HG03135 (cell line): ENCODE data around the gene OSBPL2.

Experiments used
- ATAC-seq: cut with Tn5 transposase; IDR thresholded peaks from one replicate; pipeline ENCODE4 v1.9.1; 2021; ENCODE audit warnings: mild to moderate bottlenecking, moderate library complexity; ENCODE audit not compliant: unreplicated experiment

Gene OSBPL2

DNA sequence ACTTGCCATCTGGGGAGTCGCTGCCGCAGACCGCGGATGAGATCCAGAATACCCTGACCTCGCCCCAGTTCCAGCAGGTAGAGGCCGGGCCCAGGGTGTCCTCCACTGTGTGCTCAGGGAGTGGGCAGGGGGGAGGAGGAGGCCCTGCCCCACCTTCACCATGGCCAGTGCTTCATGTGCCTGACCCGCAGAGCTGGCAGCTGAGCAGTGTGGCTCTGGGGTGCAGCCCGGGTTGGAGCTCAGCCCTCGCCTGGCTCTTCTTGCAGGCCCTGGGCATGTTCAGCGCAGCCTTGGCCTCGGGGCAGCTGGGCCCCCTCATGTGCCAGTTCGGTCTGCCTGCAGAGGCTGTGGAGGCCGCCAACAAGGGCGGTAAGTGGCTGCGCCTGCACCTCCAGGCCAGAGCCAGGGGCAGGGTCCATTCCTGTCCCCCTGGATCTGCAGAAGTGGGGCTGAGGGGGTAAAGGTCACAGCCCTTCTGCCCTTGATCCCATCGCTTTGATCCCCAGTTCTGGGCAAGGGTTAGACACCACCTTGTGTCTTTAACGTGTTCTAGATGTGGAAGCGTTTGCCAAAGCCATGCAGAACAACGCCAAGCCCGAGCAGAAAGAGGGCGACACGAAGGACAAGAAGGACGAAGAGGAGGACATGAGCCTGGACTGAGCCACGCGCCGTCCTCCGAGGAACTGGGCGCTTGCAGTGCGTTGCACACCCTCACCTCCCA is 69.9 kb downstream of the OSBPL2 start:
- ATAC-seq, result no peak

DNA sequence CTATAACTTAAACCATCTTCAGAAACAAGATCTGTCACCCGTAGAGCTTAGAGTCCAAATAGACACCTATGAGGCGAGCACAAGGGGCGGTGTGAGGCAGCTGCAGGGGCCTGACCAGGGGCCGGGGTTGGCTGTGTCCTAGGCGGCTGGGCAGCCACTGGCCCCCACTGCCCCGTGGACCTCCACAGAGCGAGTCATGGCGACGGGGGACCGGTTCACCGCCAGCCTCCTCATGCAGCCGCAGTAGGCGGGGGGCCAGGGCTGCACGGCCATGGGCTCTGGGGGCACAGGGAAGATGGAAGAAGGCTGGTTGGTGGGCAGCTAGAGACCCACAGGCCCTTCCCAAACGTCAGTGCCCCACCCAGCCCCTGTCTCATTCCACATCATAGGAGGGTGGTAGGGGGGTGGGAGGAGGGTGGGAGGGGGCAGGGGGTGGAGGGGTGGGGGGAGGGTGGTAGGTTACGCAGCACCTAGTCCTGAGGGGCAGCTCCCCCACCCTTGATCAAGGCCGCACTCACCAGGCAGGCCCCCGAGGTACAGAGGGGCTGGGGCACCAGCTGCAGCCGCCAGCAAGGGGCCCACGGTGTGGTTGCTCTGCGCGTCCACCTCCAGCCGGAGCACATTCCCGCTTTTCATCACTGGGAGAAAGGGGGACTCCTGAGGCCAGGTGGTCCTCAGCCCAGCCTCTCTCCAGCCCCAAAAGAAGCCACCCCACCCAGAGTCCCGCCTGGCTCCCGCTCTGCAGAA is 71.0 kb downstream of the OSBPL2 start:
- ATAC-seq, result no peak

DNA sequence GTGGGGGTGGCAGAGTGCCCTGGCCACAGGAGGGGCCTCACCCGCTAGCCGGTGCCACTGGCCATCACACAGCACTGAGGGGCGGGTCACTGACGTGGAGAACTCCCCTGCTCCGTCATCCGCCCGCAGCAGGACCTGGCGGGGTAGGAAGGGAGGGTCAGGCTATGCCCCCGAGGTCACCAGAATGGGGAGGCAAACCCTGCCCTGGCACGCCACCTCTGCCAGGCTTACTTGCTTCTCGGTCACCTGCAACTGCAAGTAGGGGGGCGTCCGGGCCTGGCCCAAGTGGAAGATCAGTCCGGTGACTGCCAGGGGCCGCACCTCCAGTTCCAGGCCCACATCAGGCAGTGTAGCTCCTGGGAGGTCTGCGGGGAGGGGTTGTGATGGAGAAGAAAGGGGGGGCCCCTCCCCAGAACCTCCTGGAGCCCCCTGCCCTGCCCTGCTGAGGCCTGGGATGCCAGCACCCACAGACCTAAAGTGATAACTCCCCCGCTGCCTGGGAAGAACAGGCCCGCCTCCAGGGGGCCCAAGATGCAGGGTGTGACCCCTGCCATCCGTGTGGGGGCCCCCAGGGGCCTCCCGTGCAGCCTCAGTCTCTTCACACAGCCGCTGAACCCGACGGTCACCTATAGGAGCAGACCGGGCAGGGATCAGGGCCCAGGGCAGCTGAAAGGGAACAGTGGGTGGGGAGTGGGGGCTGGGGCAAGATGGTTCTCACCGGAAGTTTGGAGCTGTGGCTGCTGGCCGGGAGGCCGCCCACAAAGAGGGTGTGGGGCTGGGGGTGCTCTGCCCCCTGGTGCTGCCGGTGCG is 71.8 kb downstream of the OSBPL2 start:
- ATAC-seq, result no peak

DNA sequence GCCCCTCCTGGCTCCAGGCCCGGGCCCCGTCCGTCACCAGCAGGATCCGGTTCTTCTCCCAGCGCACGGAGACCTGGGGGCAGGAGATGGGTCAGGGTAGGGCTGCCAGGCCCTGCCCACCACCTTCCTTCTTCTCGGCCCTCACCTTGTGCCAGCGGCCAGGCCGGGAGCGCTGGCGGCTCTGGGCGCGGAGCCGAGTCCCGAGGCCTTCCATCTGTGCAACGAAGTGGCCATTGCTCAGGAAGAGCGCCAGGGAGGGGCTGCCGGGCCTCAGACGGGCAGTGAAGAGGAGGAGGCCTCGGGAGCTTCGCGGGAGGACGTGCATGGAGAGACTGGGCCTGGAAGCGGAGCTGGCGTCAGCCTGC is 72.4 kb downstream of the OSBPL2 start:
- ATAC-seq, result no peak

DNA sequence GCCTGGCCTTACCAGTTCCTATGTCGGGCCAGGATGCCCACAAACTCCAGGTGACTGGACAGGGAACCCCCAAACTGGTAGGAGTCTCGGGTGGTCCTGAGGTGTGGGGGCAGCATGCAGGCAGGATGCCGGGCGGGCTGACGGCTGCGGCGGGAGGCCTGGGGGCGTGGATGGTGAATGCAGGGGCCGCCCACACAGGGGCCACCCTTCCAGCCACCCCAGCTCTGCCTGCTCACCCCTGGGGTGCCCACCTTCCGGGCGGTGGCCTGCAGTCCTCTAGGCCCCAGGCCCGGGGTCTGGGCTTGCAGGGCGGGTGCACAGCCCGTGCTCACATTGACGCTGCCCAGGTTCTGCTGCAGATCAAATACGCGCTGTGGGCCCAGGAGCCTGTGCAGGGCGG is 72.8 kb downstream of the OSBPL2 start:
- ATAC-seq, result no peak

DNA sequence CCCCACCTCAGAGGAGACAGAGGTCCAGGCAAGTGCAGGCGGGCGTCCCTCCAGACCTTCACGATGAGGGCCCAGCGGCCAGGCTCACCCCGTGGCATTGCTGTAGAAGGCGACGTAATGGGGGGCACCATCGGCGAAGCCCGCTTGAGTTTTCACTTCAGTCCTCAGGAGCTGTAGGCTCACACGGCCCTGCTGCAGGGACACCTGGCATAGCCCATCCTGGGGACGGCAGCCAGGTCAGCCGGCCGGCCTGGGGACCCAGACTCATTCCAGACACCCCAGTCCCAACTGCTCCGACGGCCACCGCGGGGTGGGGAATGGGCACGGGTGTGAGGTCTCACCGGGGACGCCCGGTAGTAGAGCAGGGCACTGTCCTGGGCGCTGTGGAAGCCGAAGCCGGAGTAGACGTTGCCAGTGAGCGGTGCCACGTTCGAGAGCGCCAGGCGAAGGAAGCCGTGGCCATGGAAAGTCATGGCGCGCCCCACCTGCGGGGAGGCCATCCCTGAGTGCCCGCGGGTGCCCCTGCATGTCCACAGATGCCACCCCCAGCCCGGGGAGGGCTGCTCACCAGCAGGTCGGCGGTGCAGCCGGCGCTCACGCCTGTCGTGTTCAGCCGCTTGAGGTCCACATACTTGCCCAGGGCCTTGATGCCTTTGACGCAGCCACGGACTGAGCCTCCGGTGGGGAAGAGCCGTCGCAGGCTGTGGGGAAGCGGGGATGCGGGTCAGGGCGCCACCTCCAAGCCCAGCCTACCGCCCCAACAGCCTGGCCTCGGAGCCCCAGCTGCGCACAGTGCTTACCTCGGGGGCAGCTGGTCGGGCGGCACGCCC is 73.7 kb downstream of the OSBPL2 start:
- no peak for ATAC-seq

DNA sequence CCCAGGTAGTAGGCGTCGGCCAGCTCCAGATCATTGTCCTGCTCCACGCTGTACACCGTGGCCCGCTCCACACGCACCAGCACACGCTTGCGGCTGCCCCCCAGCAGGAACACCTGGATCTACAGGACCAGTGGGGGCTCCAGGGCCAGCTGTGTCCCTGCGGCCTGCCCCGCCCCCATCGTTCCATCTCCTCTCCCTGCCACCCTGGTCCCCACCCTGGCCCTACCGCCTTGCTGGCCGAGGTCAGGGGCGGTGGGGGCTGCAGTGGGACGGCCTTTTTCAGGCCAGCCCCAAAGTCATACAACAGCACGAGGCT is 74.3 kb downstream of the OSBPL2 start:
- ATAC-seq, result no peak

DNA sequence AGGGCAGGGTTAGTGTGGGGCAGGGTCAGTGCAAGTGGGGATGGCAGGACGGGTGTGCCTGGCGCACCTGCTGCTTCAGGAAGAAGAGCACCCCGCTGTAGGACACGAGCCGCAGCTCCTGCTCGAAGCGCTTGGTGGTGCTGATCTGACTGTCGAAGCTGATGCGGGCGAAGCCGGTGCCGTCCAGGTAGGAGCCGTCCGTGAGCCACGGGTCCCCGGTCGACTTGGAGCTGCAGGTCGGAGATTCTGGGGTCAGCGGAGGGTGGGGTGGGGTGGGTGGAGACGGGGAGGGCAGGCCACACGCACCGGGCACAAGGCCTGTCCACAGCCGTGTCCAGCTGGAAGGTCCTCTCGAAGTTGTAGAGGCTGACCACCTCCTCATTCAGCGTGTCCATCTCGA is 74.7 kb downstream of the OSBPL2 start:
- ATAC-seq, result no peak

DNA sequence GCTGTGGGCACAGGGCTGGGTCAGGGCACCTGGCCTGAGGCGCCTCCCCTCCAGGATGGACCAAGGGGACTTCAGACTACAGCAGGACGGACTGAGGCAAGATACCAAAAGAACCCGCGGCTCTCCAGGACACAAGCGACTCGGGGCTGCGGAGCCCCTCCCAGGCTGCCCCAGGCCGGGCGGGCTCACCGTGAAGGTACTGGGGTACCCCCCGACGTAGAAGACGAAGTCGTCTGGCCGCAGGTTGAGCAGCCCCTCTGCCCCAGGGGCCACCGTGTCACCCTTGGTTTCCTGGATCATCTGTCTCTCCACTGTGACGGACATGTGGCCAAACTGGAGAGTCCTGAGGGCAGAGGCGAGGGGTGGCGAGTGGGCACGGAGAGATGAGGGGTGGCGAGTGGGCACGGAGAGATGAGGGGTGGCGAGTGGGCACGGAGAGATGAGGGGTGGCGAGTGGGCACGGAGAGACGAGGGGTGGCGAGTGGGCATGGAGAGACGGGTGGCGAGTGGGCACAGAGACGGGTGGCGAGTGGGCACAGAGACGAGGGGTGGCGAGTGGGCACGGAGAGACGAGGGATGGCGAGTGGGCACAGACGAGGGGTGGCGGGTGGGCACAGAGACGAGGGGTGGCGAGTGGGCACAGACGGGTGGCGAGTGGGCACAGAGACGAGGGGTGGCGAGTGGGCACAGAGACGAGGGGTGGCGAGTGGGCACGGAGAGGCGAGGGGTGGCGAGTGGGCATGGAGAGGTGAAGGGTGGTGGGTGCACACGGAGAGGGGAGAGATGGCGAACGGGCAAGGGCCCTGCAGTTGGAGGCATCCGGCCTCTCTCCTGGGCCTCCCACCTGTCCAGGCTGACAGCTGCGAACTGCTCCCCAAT is 75.4 kb downstream of the OSBPL2 start:
- ATAC-seq, result no peak

DNA sequence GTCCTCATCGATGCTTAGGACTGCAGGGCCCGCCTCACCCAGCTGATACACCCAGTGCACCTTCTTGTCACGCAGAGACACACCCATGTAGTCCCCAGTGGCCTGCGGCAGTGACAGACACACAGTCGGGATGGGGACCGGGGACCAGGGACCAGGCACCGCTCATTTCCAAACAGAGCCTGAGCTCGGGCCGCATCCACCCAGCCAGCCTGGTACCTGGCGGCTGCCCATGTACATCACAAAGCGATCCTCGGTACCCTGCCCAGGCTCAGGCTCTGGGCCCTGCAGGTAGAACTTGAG is 76.0 kb downstream of the OSBPL2 start:
- no peak for ATAC-seq

DNA sequence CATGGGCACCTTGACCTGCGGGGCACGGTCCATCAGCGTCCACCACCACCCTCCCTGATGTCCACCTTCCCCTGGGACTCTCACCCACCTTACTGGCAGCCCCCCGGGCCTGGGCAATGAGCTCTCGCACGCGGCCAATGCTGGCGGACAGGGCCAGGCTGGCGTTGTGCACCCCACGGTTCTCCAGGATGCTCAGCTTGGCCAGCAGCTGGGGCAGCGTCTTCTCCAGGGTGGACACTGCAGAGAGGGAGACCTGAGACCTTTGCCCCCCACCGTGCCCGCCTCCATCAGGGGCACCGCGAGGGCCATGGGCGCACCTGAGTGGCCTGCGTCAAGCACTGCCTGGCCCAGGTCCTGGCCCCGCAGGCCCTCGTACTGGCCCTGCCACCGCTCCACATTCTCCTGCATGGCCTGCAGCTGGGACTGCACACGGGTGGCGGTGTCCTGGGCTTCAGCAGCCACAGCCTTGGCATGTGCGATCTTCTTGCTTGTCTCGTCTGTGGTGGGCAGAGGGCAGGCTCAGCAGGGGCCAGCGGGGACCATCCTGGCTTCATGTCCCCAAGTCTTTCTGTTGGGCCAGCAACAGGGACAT is 76.5 kb downstream of the OSBPL2 start:
- ATAC-seq, result no peak

DNA sequence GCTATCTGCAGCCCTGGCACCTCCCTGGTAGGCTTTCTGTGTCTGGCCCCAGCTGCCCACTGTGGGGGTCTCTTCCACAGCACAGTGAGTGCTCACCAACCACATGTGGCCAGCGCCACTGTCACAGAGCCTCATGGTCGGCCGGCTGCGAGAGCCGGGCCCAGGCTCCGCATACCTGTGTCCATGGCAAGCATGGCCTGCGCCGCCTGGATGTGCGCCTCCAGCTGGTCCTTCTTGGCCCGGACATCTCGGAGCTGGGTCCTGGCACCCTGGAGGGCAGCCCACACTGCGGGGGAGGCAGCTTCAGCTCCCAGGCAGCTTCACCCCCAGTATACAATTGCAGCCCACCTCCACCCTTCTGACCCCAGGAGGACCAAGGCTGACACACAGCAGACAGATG is 77.5 kb downstream of the OSBPL2 start:
- no peak for ATAC-seq

DNA sequence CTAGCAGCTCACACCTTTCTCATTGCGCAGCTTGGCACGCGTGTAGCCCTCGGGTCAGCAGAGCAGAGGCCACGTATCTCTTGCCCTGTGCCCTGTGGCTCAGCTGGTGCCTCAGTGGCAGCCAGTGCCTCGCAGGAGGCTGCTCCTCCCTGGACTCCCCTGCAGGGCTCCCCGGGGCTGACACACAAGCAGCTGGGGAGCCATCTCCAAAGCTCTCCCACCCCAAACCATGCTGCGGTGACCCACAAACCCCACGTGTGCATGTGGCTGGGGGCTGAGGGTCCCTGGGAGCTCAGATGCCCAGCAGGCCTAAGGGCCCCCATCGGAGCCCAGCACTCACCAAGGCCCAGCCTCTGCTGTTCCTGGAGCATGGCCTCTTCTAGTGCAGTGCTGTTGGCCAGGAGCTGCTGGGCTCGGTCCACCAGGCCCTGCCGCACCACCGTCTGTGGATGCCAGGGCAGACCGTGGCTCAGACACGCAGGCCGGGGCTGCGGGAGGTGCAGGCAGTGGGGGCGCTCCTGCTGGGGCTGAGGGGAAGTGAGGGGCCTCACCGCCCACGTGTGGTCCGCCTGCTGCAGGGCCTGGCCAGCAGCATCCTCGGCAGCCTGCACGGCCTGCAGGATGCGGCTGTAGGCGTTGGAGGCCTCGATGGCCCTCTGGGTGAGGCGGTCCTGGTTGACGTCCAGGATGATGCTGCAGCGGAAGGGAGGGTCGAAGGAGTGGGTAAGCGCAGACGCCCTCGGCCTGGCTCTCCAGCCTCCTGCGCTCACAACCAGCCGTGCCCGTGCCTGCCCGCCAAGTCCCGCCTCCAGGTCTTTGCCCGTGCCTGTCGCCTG is 78.2 kb downstream of the OSBPL2 start:
- no peak for ATAC-seq

DNA sequence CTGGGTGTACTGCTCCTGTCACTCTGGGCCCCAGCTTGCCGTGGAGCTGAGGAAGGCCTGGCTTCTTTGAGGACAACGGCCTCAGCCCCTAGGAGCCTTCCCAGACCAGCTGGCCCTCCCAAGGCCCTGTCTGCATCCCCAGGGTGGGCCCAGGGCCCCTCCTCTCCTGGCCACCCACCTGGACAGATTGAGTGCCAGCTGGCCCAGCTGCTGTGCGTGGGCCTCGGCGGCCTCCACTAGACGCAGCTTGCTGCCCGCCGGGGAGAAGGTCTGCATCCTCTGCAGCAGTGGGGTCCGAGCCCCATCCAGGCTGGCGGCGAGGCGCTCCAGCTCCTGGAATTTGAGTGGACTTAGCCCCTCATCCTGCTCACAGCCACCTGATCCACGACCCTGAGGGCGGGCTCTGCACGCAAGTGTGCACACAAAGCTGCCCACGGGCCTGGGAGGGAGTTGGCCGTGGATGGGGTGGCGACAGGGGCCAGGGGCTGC is 78.9 kb downstream of the OSBPL2 start:
- ATAC-seq, result no peak

DNA sequence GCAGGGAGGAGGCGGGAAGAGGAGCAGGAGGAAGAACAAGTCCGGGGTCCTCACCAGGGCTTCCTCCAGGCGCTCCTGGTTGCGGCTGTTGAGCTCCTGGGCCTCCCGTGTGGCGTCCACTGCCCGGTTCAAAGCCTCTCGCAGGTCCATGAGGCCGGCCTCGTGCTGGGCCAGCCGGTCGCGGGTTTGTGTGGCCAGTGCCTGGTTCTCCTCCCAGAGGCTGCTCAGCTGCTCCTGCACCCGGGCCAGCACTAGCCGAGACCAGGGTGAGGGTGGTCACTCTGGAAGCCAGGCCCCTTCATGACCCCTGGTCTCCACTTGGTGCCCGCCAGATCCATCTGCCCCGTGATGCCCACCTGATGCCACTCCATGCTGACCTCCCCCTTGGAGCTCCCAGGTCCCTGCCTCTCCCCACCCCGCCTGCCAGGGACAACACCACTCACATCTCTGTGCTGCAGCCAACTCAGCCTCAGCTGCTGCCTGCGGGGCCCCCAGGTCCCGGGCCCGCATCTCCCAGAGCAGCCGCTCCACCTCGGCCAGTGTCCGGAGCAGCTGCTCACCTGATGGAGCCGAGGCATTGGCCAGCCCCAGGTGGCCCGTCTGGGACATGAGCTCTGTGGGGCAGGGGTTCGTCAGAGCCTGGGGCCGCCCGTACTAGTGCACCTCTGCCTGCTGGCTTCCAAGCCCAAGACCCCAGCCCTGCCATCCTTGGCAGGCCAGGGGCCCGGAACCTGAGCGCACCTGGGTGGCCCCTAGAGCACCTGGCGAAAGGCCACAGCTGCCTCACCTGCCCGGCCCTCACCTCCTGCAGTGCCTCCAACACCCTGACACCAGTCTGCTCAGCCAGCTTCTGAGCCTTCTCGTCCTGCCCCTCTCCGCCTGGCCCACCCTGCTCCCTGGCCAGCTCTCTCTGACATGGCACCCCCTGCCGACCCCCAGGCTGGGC is 80.4 kb downstream of the OSBPL2 start:
- no peak for ATAC-seq

DNA sequence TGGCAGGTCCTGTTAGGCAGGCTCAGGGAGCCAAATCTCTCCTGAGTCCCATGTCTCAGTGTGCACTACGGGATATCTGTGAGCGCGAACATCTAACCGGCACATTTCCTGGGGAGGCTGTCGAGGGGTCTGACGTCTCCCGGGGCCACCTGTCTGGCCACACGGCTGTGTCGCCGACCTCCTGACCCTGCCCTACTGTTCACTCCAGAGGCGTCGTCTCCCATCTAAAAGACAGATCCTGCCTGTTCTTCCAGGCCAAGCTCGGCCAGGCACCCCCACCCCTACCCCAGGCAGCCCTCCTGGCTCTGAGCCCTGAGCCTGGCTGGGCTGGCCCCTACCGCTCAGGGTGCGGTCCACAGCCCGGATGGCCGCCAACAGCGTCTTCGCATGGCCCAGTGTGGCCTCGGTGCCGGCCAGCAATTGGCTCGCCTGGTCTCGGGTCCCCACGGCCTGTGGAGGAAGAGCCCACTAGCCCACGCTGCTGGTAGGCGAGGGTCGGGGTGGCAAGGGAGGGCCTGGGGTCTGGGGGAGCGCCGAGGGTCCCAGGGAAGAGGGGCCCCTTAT is 81.1 kb downstream of the OSBPL2 start:
- ATAC-seq, result no peak

DNA sequence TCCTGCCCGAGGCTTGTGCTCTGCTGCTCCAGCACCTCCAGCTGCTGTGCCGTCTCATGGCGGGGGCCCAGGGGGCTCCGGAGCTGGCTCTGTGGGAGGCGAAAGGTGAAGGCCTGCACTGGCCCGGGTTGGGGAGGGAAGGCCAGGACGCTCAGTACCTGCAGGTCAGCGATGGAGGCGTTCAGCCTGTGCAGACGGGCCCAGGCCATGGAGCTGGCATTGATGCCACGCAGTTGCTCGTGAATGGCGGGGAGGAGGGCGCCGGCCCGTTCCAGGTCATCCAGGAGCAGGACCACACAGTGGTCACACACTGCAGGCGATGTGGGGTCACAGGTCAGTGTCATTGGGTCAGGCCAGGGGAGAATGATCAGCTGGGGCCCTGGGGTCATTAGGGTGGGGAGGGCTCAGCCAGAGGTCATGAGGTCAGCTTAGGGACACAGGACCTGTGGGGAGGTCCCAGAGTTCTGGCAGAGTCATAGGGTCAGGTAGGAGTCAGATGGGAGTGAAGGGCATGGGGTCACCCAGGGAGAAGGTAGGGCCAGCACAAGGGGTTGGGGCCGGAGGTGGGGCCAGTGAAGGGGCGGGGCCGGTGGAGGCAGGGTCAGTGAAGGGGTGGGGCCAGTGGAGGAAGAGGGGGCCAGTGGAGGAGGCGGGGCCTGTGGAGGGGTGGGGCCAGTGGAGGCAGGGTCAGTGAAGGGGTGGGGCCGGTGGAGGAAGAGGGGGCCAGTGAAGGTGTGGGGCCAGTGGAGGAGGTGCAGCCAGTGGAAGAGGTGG is 82.4 kb downstream of the OSBPL2 start:
- no peak for ATAC-seq
